ENCODE results near the gene SMAD3. TPM values are rescaled to one million over a fixed set of nuclear protein-coding genes. Genes with fewer than 3 reads are reported as not detected.

SMAD3 gene
- total RNA-seq, 4 donors from 2014 or later = 41.9 to 94.9 (median 56.1) TPM

DNA sequence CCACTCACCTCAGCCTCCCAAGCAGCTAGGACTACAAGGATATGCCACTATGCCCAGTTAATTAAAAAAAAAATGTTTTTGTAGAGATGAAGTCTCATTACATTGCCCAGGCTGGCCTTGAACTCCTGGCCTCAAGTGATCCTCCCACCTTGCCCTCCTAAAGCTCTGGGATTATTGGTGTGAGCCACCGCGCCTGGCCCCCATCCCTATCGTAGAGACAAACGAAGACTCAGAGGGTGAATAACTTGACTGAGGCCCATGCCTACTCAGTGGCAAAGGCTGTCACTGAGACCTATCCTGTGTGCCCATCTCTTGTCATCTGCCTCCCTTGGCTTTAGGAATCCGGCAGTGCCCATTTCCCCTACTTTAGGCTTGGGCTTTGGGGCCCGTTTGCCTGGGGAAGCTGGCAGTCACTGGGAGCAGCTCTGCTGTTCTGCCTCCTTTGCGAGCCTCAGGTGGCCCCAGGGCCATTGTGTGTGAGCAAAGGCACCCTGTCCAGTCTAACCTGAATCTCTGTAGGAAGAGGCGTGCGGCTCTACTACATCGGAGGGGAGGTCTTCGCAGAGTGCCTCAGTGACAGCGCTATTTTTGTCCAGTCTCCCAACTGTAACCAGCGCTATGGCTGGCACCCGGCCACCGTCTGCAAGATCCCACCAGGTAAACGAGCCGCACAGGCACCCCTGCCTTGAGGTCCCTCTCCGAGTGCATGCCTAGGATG lies 119.0 kb downstream of the SMAD3 start:
- WGBS = 84% methylated on average over 18 of the region's 18 CpGs
- TF ChIP-seq, protein P1, sequence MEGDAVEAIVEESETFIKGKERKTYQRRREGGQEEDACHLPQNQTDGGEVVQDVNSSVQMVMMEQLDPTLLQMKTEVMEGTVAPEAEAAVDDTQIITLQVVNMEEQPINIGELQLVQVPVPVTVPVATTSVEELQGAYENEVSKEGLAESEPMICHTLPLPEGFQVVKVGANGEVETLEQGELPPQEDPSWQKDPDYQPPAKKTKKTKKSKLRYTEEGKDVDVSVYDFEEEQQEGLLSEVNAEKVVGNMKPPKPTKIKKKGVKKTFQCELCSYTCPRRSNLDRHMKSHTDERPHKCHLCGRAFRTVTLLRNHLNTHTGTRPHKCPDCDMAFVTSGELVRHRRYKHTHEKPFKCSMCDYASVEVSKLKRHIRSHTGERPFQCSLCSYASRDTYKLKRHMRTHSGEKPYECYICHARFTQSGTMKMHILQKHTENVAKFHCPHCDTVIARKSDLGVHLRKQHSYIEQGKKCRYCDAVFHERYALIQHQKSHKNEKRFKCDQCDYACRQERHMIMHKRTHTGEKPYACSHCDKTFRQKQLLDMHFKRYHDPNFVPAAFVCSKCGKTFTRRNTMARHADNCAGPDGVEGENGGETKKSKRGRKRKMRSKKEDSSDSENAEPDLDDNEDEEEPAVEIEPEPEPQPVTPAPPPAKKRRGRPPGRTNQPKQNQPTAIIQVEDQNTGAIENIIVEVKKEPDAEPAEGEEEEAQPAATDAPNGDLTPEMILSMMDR (IDR thresholded peaks at IDR 0.05) = no peak
- TF ChIP-seq POLR2AphosphoS5 (IDR thresholded peaks at IDR 0.05) (no peak), EP300 (IDR thresholded peaks at IDR 0.05) (no peak), POLR2A (IDR thresholded peaks at IDR 0.05) (no peak)
- Histone ChIP-seq H3K27me3 (no peaks in the 10 kb centered on the region), H3K36me3 (peaks cover 39% of the 10 kb centered on the region), H3K4me1 (peaks cover 49% of the 10 kb centered on the region), H3K27ac (no peak overlapping the region), H3K9me3 (no peaks in the 10 kb centered on the region), H3K4me3 (no peak overlapping the region)
- DNase-seq (ENCODE audit: low spot score in 2 of 2) = peak in 1 of 2 donors; percentile 74

DNA sequence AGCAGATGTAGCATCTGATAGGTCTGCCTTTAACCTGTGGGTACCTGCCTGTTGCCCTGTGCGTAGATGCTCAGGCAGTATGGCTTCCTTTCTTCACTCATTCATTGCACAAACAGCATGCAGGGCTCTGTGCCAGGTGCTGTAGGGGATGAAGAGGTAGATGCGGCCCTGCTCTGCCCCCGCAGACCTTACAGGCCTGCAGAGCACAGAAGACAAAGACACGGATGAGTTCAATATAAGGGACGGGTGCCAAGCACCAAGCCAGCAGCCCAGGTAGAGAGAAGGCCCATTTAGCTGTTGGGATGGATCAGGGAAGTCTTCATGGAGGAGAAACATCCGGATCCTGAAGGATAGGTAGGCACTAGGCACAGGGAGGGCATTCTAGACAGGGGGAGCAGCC lies 119.6 kb downstream of the SMAD3 start:
- H3K4me1 ChIP-seq = peaks cover 52% of the 10 kb centered on the region
- 86% methylated on average over 6 of the region's 6 CpGs for WGBS
- peaks cover 43% of the 10 kb centered on the region for H3K36me3 ChIP-seq
- DNase-seq (ENCODE audit: low spot score in 2 of 2) = no peak
- H3K27ac ChIP-seq = peak overlapping the region; percentile 71
- TF ChIP-seq EP300 (IDR thresholded peaks at IDR 0.05) (no peak), POLR2A (IDR thresholded peaks at IDR 0.05) (no peak), POLR2AphosphoS5 (IDR thresholded peaks at IDR 0.05) (no peak)
- TF ChIP-seq, protein P1 (IDR thresholded peaks at IDR 0.05) = no peak
- no peak overlapping the region for H3K4me3 ChIP-seq
- no peaks in the 10 kb centered on the region for H3K9me3 ChIP-seq
- H3K27me3 ChIP-seq = no peaks in the 10 kb centered on the region

DNA sequence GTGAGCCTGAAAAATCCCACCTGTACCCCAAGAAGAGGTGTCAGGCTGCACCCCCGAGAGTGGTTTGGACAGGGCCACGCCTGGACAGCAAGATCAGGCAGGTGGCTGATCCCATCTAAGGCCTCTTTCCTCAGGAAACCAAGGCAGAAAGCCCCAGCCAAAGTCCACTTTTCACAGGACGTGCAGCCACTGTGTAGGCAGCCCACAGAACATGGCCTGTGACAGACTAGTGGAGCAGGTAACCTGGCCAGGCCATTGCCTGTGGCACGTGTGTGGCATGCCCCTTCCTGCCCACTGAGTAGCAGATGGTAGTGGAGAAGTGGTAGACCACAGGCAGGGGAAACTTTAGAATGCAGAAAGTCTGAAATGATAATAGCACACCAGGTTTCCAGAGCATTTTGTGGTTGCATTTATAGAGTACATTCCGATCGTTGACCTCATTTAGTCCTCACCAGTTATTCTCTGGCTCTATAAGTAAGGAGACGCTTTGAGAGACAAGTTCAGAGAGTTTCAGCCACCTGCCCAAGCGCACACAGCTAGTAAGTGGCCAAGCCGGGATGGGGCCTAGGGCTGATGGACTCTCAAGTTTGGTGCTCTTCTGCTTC lies 120.3 kb downstream of the SMAD3 start:
- Histone ChIP-seq H3K4me1 (peaks cover 56% of the 10 kb centered on the region), H3K4me3 (no peak overlapping the region), H3K27ac (peak overlapping the region; percentile 71), H3K27me3 (no peaks in the 10 kb centered on the region), H3K9me3 (no peaks in the 10 kb centered on the region), H3K36me3 (peaks cover 49% of the 10 kb centered on the region)
- WGBS = 57% methylated on average over 9 of the region's 9 CpGs
- no peak for DNase-seq (ENCODE audit: low spot score in 2 of 2)
- TF ChIP-seq POLR2A (IDR thresholded peaks at IDR 0.05) (no peak), POLR2AphosphoS5 (IDR thresholded peaks at IDR 0.05) (no peak), EP300 (IDR thresholded peaks at IDR 0.05) (no peak)
- TF ChIP-seq, protein P1 (IDR thresholded peaks at IDR 0.05) = no peak

DNA sequence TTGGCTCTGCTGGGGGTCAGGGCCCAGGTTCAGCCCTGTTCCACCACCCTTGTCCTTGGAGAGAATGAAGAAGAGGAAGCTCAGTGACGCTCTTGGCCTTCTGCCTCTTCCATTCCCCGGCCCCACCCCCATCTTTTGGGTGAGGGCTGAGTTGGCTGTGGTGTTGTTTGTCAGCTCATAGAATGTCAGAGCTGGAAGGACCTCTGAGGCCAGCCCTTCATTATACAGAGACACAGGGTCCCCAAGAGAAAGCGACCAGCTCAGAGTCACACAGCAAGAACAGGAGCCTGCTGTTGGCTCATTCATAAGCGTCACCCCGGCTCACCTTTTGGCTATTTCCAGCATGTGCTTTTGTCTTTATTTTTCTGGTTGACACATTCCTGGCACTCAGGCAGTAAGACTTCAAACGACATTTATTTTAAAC lies 120.8 kb downstream of the SMAD3 start:
- 20% methylated on average over 6 of the region's 6 CpGs for WGBS
- Histone ChIP-seq H3K9me3 (no peaks in the 10 kb centered on the region), H3K4me3 (no peak overlapping the region), H3K4me1 (peaks cover 60% of the 10 kb centered on the region), H3K27ac (peak overlapping the region; percentile 71), H3K36me3 (peaks cover 51% of the 10 kb centered on the region), H3K27me3 (no peaks in the 10 kb centered on the region)
- no peak for TF ChIP-seq EP300 (IDR thresholded peaks at IDR 0.05)
- no peak for TF ChIP-seq POLR2A (IDR thresholded peaks at IDR 0.05)
- TF ChIP-seq, protein P1 (IDR thresholded peaks at IDR 0.05) = no peak
- no peak for TF ChIP-seq POLR2AphosphoS5 (IDR thresholded peaks at IDR 0.05)
- no peak for DNase-seq (ENCODE audit: low spot score in 2 of 2)

DNA sequence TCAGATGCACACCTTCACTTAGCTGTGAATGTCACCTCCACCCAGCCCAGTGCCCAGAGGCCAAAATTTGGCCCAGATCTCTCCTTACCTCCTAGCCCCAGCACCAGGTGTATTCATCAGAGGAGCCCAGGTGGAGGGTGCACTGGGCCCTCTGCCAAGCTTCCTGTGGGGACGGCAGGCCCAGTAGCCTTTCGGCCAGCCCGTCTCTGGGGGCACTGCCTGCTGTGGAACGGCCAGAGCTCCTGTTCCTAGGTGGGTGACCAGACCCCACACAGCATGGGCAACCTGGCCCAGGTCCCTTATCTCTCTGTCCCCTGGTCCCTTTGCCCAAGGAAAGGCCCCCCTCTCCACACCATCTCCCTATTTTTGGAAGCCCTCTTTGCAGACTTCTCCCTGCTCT lies 121.3 kb downstream of the SMAD3 start:
- WGBS = 73% methylated on average over 4 of the region's 4 CpGs
- Histone ChIP-seq H3K4me1 (peaks cover 60% of the 10 kb centered on the region), H3K36me3 (peaks cover 53% of the 10 kb centered on the region), H3K27me3 (no peaks in the 10 kb centered on the region), H3K27ac (peak overlapping the region; percentile 71), H3K9me3 (no peaks in the 10 kb centered on the region), H3K4me3 (no peak overlapping the region)
- no peak for DNase-seq (ENCODE audit: low spot score in 2 of 2)
- no peak for TF ChIP-seq EP300 (IDR thresholded peaks at IDR 0.05)
- TF ChIP-seq POLR2A (IDR thresholded peaks at IDR 0.05) = no peak

Data from suprapubic skin (tissue), 4 donors.